ENCODE measurements around the gene PTGES2. TPM values are rescaled to one million over a fixed set of nuclear protein-coding genes. Genes with fewer than 3 reads are reported as not detected.

PTGES2 gene
- 109 and 136 TPM in 2 replicates for total RNA-seq (2014; rRNA removed; shearing (Covaris generic))

DNA sequence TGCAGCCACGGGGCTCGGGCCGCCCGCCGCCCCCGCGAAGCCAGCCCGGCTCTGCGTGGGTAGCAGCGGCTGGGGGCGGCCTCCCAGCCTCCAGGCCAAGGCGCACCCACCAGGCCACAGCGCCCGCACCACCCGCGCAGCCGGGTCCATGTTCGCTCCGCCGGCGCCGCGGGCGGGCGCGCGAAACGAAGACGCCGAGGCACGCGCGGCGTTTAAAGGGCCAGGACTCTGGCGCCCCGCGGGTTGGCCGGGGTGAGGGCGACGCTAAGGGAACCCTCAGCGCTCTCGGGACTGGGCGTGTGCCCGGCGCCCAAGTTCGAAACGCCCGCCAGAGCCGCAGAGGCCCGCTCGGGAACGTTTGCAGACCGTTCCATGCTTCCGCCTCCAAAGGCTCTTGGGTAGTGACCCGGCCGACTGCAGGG lies at the start of gene PTGES2:
Gene PTGES2 (minus strand): TSS at position 162 of the 422 bp plus-strand sequence. CDS start 12 bp downstream, at position 150.
- peak; percentile 93 for DNase-seq (ENCODE audit: low read depth)

DNA sequence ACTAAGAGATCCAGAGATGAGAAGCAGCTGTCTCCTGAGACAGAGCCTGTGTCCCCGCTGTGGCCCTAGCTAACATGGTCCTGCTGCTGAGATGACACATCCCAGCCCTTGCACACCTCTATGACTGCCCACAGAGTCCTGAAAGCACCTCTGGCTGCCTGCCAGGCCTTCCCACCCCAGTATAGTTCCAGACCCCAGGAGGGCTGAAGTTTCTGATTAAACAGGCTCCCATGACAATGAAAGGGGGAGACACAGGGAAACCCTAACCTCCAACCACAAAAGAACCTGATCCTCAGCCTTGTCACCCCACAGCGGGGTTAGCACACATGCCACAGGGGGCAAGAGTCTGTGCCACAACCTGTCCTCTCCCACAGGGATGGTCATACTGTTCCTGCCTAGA lies 48.2 kb upstream of the PTGES2 start:
- DNase-seq (ENCODE audit: low read depth) = no peak

DNA sequence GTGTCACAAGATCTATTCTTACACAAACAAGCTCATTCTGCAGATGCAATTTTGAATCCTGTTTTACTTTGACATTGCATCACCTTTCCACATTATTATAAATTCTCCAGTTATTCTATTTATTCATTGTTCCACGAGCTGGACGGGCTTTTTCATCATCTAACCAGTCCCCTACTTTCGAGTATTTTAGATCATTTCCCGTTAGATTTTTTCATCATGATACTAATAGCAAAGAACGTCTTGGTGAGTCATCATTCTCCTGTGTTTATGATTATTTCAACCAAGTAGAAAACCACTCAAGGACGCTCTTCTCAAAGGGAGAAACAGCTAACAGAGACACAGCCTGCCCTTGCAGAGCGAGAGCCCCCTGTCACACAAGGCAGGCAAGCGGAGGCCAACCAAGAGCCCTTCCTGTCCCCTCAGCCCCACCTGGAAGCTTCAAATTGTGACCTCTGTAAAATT lies 47.6 kb upstream of the PTGES2 start:
- DNase-seq (ENCODE audit: low read depth) = no peak

DNA sequence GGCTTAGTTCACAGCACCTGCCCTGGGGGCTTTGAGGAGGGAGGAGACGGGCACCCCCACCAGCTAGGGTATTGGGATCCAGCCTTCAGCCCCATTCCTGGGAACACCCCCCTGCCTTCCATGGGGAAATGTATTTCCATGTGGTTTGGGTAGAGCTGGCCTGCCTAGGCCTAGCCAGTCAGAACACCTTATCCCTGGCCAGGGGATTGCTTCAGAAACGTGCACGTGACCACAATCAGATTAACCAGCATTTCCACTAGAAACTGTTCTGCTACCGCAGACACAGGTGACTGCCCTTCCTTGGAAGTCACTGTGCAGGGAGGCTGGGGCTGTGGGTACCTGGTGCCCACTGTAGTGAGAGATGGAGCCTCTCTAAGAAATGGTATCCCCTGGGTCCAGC lies 46.5 kb upstream of the PTGES2 start:
- DNase-seq (ENCODE audit: low read depth) = no peak

- no peak for DNase-seq (ENCODE audit: low read depth)
Measured at GRCh38 chr9:128169925-128170324, 42.4 kb upstream of the PTGES2 start.

- no peak for DNase-seq (ENCODE audit: low read depth)
Measured at GRCh38 chr9:128169492-128169891, 42.0 kb upstream of the PTGES2 start.

DNA sequence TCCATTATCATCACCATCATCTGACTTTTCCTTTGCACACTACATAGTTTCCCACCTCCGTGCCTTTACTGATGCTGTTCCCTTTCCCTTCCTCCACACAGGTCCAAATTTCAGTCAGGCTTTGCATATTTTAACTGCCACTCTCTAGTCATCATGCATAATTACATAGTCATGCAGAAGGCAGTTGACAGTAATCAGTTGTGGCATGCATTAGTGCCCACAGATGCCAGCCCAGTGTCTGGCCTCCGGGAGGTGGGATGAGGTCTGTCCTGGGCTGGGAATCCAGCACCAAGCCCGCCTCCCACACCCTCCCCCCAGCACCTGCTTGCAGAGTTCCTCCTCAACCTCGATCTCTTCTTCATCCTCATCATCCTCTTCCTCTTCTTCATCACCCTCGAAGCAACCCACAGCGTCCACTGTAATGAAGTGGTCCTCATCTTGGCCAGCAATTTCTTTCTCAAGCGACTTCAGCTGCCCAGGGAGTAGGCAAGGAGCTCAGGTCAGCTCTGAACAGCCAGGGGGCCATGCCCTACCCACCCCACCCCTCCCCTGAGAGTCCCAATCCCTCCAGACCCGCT lies 41.3 kb upstream of the PTGES2 start:
- DNase-seq (ENCODE audit: low read depth) = peak; percentile 32

DNA sequence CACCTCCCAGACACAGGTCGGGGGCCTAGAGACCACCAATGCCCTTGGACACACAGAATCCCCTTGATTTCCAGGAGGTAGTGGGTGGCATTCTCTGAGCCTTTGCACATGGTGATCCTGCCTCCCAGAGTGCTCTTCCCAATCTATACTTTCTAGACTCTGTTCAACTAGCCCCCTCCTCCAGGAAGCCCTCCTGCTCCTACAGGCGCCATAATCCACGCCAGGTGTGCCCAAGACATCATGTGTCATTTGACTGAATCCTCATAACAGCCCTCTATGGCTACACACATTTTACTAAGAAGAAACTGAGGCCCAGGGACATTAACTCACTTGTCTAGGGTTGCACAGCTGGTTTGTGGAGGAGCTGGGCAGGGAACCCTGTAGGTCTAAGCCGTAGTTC lies 39.7 kb upstream of the PTGES2 start:
- DNase-seq (ENCODE audit: low read depth) = no peak

DNA sequence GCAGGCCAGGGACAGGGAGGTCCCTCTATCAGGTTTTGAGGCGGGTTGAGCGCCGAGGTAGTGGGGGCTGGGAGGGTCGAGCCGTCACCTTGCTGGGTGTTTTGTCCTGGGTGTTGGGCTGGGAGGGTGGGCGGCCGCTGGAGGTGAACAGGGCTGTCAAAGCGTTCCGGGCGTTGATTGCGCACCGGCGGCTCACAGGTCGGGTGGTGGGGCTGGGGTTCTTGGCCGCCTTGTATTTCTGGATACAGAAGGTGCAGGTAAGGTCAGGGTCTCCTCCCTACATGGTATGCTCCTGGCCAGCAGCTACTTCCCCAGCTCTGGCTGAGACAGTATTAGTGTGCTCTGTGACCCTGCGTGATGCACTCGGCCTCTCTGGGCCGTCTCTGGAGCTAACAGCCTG lies 38.6 kb upstream of the PTGES2 start:
- no peak for DNase-seq (ENCODE audit: low read depth)

DNA sequence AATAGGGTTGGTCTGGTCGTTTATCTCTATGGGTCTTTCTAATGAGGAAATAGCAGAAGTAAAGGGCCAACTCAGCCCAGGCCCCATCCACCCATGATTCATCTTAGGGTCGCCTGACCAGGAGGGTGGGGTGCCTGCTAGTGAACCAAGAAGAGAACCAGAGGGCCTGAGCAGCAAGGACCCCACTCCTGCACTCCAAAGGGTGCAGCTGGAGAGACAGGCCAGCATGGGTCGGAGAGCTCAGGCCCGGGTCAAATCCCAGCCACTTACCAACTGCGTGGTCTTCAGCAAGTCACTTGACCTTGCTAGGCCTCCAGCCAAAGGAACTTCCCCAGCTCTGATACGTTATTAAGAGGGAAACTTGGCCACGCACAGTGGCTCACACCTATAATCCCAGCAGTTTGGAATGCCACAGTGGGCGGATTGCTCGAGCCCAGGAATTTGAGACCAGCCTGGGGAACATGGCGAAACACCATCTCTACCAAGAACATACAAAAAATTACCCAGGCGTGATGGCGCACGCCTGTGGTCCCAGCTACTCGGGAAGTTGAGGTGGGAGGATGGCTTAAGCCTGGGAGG lies 36.9 kb upstream of the PTGES2 start:
- no peak for DNase-seq (ENCODE audit: low read depth)

GRCh38 chr9:128163523-128164306 lies 36.2 kb upstream of the PTGES2 start:
- DNase-seq (ENCODE audit: low read depth) = no peak

DNA sequence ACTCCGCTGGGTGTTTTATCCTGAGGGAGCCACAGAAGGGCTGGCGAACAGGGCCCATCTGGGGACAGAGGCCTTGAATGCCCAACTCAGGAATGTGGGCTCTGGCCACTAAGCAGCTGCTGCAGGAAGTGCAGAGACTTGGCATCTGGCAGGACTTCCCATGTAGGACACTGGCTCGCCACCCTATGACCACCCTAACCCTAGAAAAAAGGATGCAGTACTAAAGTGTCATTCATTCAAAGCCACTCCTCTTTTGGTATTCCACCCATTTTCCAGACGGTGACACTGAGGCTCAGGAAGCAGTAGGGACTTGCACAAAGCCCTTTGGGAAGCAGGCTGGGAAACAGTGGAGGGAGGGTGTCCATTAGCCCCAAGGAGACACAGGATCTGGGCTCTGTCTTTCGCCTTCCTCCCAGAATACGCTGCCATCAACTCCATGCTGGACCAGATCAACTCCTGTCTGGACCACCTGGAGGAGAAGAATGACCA lies 35.5 kb upstream of the PTGES2 start:
- DNase-seq (ENCODE audit: low read depth) = no peak

DNA sequence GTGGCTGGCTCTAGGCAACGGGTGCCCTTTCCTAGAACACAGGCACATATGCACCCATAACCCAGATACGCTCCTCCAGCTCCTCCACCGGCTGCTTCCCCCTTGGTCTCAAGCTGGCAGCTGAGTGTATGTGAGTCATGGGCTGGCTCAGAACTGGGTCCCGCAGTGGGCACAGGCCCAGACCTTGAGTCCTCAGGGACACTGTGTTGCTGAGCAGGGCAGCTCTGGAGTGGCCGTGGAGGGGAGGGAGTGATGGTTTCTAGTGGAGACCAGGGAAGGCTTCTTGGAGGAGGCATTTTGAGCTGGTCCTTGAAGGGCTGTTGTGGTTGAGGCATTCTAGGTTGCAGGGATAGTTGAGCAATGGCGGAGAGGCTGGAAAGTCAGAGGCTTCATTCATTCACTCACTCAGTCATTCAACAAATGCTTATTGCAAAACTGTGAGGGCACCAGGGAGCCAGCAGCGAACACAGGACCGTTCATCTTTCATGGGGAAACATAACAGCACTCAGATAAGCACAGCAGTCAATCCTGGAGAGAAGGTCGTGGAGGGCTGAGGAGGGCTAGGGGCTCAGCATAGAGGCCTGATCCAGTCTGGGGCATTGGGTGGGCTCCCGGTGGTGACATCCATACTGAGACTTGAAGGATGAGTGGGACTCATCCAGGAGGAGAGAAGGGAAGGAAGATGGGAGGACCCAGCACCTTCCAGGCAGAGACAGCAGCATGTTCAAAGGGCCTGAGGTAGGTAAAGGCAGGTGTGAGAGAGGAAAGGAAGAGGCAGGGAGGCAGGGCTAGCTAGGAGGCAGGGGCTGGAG lies 34.9 kb upstream of the PTGES2 start:
- peak; percentile 76 for DNase-seq (ENCODE audit: low read depth)

GRCh38 chr9:128161215-128161902 lies 33.8 kb upstream of the PTGES2 start:
- no peak for DNase-seq (ENCODE audit: low read depth)

DNA sequence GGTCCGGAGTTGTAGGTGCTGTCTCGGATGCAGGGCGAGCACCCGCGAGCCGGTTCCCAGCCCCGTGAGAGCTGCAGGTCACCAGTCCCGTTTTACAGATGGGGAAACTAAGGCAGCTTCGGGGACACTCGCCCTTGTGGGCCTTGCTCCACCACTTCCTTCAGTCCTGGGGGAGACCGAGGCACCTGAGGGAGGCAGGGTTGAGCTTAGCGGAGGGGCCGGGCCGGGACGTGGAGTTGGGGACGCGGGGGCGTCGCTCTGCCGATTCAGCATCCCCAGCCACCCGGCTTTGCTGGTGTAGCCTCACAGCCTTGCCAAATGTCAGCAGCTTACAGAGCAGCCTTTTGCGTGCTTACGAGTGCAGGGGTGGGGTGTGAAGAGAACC lies 33.1 kb upstream of the PTGES2 start:
- peak; percentile 54 for DNase-seq (ENCODE audit: low read depth)

DNA sequence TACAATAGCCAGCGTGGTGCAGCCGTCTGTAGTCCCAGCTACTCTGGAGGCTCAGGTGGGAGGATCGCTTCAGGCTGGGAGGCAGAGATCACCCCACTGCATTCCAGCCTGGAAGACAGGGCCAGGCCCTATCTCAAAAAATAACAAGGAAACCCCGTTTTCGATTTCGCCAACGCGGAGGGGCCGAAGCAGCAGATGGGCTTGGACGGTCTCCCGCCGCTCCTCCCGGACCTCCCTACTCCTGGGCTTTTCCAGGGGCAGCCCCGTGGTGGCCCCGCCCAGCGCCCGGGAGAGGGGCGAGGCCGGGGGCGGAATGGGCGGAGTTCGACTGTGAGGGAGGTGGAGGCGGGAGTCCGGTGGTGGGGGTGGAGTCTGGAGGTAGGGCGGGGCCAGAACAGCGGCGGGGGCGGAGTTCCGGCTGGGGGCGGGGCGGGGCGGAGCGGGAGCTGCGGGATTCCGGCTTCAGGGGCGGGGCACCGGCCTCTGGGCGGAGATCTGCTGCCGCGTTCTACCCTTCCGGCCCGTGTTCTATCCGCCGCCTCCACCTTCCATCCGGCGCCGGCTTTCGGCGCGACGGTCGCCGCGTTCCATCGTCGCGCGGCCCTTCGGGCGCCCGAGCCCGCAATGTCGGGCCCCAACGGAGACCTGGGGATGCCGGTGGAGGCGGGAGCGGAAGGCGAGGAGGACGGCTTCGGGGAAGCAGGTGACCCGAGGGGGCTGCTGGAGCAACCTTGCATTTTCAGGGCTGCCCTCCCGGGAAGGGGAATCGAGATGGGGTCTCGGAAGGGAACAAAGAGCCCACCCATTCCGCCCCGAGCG lies 32.5 kb upstream of the PTGES2 start, which contains the start of gene BBLN:
Gene BBLN (plus strand): TSS at position 482 of the 819 bp plus-strand sequence. CDS start 143 bp downstream, at position 625.
- peak; percentile 98 for DNase-seq (ENCODE audit: low read depth)

GRCh38 chr9:128159522-128159783 lies 31.9 kb upstream of the PTGES2 start:
- DNase-seq (ENCODE audit: low read depth) = peak; percentile 59

GRCh38 chr9:128155736-128156500 lies 28.4 kb upstream of the PTGES2 start:
- DNase-seq (ENCODE audit: low read depth) = no peak

DNA sequence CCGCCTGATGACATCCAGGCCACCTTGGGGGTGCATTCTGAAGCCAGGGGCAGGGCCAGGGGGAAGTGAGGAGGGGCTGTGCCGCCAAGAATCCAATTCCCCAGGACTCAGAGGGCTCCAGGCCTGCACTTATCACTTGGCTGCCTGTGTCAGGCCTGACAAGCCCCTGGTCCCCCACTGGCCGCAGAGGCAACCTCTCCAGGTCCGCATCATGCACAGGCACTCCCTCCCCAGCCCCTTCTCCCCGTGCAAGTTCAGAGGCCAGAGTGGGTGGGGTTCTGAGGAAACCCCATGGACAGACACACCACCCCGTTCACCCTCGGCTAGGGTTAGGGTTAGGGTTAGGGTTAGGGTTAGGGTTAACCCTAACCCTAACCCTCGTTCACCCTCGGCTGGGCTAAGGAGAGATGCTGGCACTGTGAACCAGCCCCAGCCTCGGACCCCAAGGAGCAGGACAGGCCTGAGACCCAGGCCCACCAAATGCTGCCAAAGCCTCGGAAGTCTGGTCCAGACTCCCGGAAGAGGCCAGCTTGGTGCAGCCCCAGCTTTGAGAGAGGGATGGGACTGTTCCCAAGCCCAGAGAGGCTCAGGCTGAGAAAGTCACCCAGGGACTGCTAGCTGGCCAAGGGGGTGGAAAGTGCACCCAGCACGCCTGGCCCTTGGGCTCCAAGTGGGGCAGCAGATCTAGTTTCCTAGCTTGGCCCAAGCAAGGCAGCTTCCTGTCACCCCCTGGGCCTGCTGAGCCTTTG lies 26.6 kb upstream of the PTGES2 start:
- DNase-seq (ENCODE audit: low read depth) = no peak

Measured in Daoy (cell line).